DMS53 treated with DMSO at 0.1 percent for 48 hours (cell line): ENCODE results near the gene REC114.
"Not testable (repeated sequence)": the region's sequence is repeated elsewhere in the genome, so short reads cannot be mapped to it uniquely, and the experiment has no call there.

Experiments used
- DNase-seq: peaks from one replicate; lab custom pipeline; 2025; ENCODE audit not compliant: unreplicated experiment; lab: John Stamatoyannopoulos, UW

Gene REC114

GRCh38 chr15:73442968-73443367, at the start of gene REC114:
Gene REC114 (plus strand): TSS chr15:73443164. CDS start chr15:73443186, 22 bp downstream.
- DNase-seq: no peak

- DNase-seq: no peak
Measured at GRCh38 chr15:73393336-73393735, 49.6 kb upstream of the REC114 start.

- DNase-seq: no peak
Measured at GRCh38 chr15:73394782-73395181, 48.2 kb upstream of the REC114 start.

GRCh38 chr15:73395671-73396070, 47.3 kb upstream of the REC114 start:
- DNase-seq: no peak

- DNase-seq: no peak
Measured at GRCh38 chr15:73397461-73397860, 45.5 kb upstream of the REC114 start.

GRCh38 chr15:73398861-73399260, 44.1 kb upstream of the REC114 start:
- DNase-seq: no peak

- DNase-seq: not testable (repeated sequence)
Measured at GRCh38 chr15:73400222-73400621, 42.7 kb upstream of the REC114 start.

- no peak for DNase-seq
Measured at GRCh38 chr15:73403171-73403570, 39.8 kb upstream of the REC114 start.

- DNase-seq: no peak
Measured at GRCh38 chr15:73414876-73415275, 28.1 kb upstream of the REC114 start.

- no peak for DNase-seq
Measured at GRCh38 chr15:73424506-73424905, 18.5 kb upstream of the REC114 start.

GRCh38 chr15:73425510-73425909, 17.5 kb upstream of the REC114 start:
- no peak for DNase-seq

GRCh38 chr15:73426323-73426994, 16.5 kb upstream of the REC114 start:
- DNase-seq: no peak

GRCh38 chr15:73431329-73431728, 11.6 kb upstream of the REC114 start:
- DNase-seq: not testable (repeated sequence)

GRCh38 chr15:73433873-73434272, 9.1 kb upstream of the REC114 start:
- DNase-seq: no peak

GRCh38 chr15:73436613-73437012, 6.4 kb upstream of the REC114 start:
- no peak for DNase-seq

GRCh38 chr15:73437543-73438109, 5.3 kb upstream of the REC114 start:
- DNase-seq: no peak

GRCh38 chr15:73438651-73439050, 4.3 kb upstream of the REC114 start:
- no peak for DNase-seq

- no peak for DNase-seq
Measured at GRCh38 chr15:73440571-73440970, 2.4 kb upstream of the REC114 start.

GRCh38 chr15:73442421-73442820, 543 bp upstream of the REC114 start:
- DNase-seq: no peak

GRCh38 chr15:73447471-73447870, 4.5 kb downstream of the REC114 start:
- not testable (repeated sequence) for DNase-seq

GRCh38 chr15:73448158-73448758, 5.3 kb downstream of the REC114 start:
- DNase-seq: not testable (repeated sequence)

GRCh38 chr15:73449980-73450379, 7.0 kb downstream of the REC114 start:
- not testable (repeated sequence) for DNase-seq
